ENCODE measurements around the gene ISOC1.

ISOC1 gene

GRCh38 chr5:129137637-129138036 lies 43.1 kb downstream of the ISOC1 start:
- DNase-seq: no peak

DNA sequence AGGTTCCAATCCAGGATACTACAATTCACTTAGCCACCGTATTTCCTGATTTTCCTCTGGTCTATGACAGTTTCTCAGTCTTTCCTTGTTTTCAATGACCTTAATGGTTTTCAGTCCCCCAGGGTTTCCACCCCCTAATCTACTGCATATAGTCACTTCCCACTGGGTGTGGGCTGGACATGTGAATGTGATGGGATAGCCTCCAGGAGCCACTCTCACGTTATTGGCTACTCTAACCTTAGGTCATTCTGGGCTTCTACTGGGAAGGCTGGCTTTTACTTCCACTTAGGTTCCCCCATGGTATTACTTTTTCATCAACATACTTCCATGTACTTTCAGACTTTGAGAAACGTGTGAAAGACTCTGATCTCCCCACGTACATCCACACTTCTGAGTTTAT lies 46.5 kb downstream of the ISOC1 start:
- no peak for DNase-seq

GRCh38 chr5:129141696-129142095 lies 47.1 kb downstream of the ISOC1 start:
- no peak for DNase-seq

GRCh38 chr5:129155876-129156275 lies 61.3 kb downstream of the ISOC1 start:
- DNase-seq: no peak

GRCh38 chr5:129161830-129162229 lies 67.3 kb downstream of the ISOC1 start:
- no peak for DNase-seq

Measured in T1000 (cell line).